A673 (cell line): Measurements from ENCODE around the gene MPC1.

ENCODE experiments used
- CTCF ChIP-seq: fragments of 300-800, 200-600 bp; sonication (generic); conservative IDR thresholded peaks from 2 replicates; pipeline ENCODE4 v1.5.1; 2017; ENCODE audit warnings: low read depth, mild to moderate bottlenecking, antibody characterized with exemption, low read length, moderate library complexity, mixed read lengths
- EZH2 ChIP-seq: fragments of 200-600 bp; sonication (generic); IDR thresholded peaks from 2 replicates; pipeline ENCODE4 v1.6.1; 2017; ENCODE audit warnings: borderline replicate concordance, low read depth, mild to moderate bottlenecking, mixed read lengths, antibody characterized with exemption, low read length; ENCODE audit not compliant: poor library complexity, severe bottlenecking

GRCh38 chr6:166352923-166353322 lies 29.8 kb downstream of the MPC1 start:
- TF ChIP-seq CTCF (no peak), EZH2 (no peak)
